NCI-H146 treated with DMSO at 0.1 percent for 48 hours (cell line): ENCODE results near the gene CPNE4.
"Not testable (repeated sequence)": the region's sequence is repeated elsewhere in the genome, so short reads cannot be mapped to it uniquely, and the experiment has no call there.

Experiments
- DNase-seq: peaks from one replicate; lab custom pipeline; 2025; ENCODE audit not compliant: unreplicated experiment; lab: John Stamatoyannopoulos, UW

CPNE4 gene

GRCh38 chr3:132034486-132035464 is at the start of gene CPNE4:
Gene CPNE4, minus strand, starts transcription at chr3:132035014.
- DNase-seq = peak; percentile 66

GRCh38 chr3:132083583-132084279 is 48.9 kb upstream of the CPNE4 start:
- DNase-seq = no peak

- DNase-seq = no peak
These were observed 48.3 kb upstream of the CPNE4 start for GRCh38 chr3:132083159-132083558.

GRCh38 chr3:132079147-132079546 is 44.3 kb upstream of the CPNE4 start:
- DNase-seq = no peak

GRCh38 chr3:132073771-132074170 is 39.0 kb upstream of the CPNE4 start:
- DNase-seq = no peak

- DNase-seq = no peak
These were observed 36.2 kb upstream of the CPNE4 start for GRCh38 chr3:132071043-132071442.

GRCh38 chr3:132064114-132064513 is 29.3 kb upstream of the CPNE4 start:
- no peak for DNase-seq

- no peak for DNase-seq
These were observed 27.7 kb upstream of the CPNE4 start for GRCh38 chr3:132062535-132062934.

GRCh38 chr3:132055872-132056271 is 21.1 kb upstream of the CPNE4 start:
- DNase-seq = no peak

GRCh38 chr3:132047209-132047608 is 12.4 kb upstream of the CPNE4 start:
- no peak for DNase-seq

- not testable (repeated sequence) for DNase-seq
These were observed 10.1 kb upstream of the CPNE4 start for GRCh38 chr3:132044874-132045273.

GRCh38 chr3:132042681-132043080 is 7.9 kb upstream of the CPNE4 start:
- no peak for DNase-seq

GRCh38 chr3:132038198-132038825 is 3.5 kb upstream of the CPNE4 start:
- peak; percentile 13 for DNase-seq

- no peak for DNase-seq
These were observed 2.8 kb upstream of the CPNE4 start for GRCh38 chr3:132037581-132037980.

- no peak for DNase-seq
These were observed 2.2 kb upstream of the CPNE4 start for GRCh38 chr3:132037056-132037455.

GRCh38 chr3:132034097-132034485 is 723 bp downstream of the CPNE4 start:
- no peak for DNase-seq

GRCh38 chr3:132033471-132033870 is 1.3 kb downstream of the CPNE4 start:
- DNase-seq = no peak

- no peak for DNase-seq
These were observed 1.9 kb downstream of the CPNE4 start for GRCh38 chr3:132032959-132033358.

- peak; percentile 85 for DNase-seq
These were observed 5.5 kb downstream of the CPNE4 start for GRCh38 chr3:132029182-132029902.

- no peak for DNase-seq
These were observed 11.9 kb downstream of the CPNE4 start for GRCh38 chr3:132022914-132023313.

- DNase-seq = no peak
These were observed 14.8 kb downstream of the CPNE4 start for GRCh38 chr3:132020058-132020457.
